Gastrocnemius medialis (tissue), 4 donors: Measurements from ENCODE around the gene C8B.

Experiments used
- CTCF ChIP-seq, 5 experiments: fragments of 450-650 bp in 3 of 5; fragments of 200-600 bp in 2 of 5; sonication (generic) in 2 of 5; IDR thresholded peaks in 4 of 5; conservative IDR thresholded peaks in 1 of 5; 1 replicate in 4 of 5; 2 replicates in 1 of 5; pipeline ENCODE4 v1.5.1; 2016 to 2019; ENCODE audit warnings: antibody characterized with exemption in 5 of 5, mild to moderate bottlenecking in 3 of 5, moderate library complexity in 3 of 5
- POLR2A ChIP-seq, 2 donors: fragments of 450-650 bp; IDR thresholded peaks; one replicate each; pipeline ENCODE4 v1.6.1; 2017; ENCODE audit warnings: antibody characterized with exemption in 2 of 2, mild to moderate bottlenecking in 2 of 2, moderate library complexity in 2 of 2

- TF ChIP-seq POLR2A (IDR thresholded peaks at IDR 0.05), result no peak
- TF ChIP-seq CTCF (IDR thresholded peaks at IDR 0.05 in 4 of 5, conservative IDR thresholded peaks at IDR 0.05 in 1 of 5), result no peak
Measured at GRCh38 chr1:56904663-56905397, 61.0 kb downstream of the C8B start.
